Mesenchymal stem cell (in vitro differentiated cells and primary cell): Measurements from ENCODE around the gene ZFYVE26.

Source experiments
- DNase-seq: peaks from one replicate; pipeline ENCODE4 v3.0.0-alpha.2; 2013
- H2AFZ ChIP-seq: one replicate; pipeline ENCODE4 v1.6.1; 2013; ENCODE audit warnings: low read depth, mild to moderate bottlenecking, control low read depth, inconsistent platforms, low read length, moderate library complexity
- H2AK5ac ChIP-seq: 2 replicates; pipeline ENCODE4 v1.6.1; 2013; ENCODE audit warnings: low read length, moderate library complexity, mild to moderate bottlenecking, inconsistent platforms; ENCODE audit not compliant: severe bottlenecking
- H2BK120ac ChIP-seq: one replicate; pipeline ENCODE4 v1.6.1; 2013; ENCODE audit warnings: low read depth, mild to moderate bottlenecking, inconsistent platforms, low read length, moderate library complexity
- H2BK12ac ChIP-seq, 2 experiments: one replicate each; pipeline ENCODE4 v1.6.1; 2013; ENCODE audit warnings: inconsistent platforms in 2 of 2, low read length in 2 of 2, mild to moderate bottlenecking in 2 of 2, moderate library complexity in 2 of 2, control low read depth in 1 of 2
- H2BK15ac ChIP-seq: one replicate; pipeline ENCODE4 v1.6.1; 2013; ENCODE audit warnings: mild to moderate bottlenecking, low read depth, inconsistent platforms; ENCODE audit not compliant: poor library complexity, severe bottlenecking
- H2BK5ac ChIP-seq: 2 replicates; pipeline ENCODE4 v1.6.1; 2013; ENCODE audit warnings: low read depth, mild to moderate bottlenecking, low read length, control low read depth, inconsistent platforms; ENCODE audit not compliant: poor library complexity, severe bottlenecking
- H3K14ac ChIP-seq, 2 experiments: one replicate each; pipeline ENCODE4 v1.6.1; 2013; ENCODE audit warnings: inconsistent platforms in 2 of 2, low read length in 2 of 2, control low read depth in 1 of 2, mild to moderate bottlenecking in 1 of 2, moderate library complexity in 1 of 2
- H3K18ac ChIP-seq, 2 experiments: one replicate each; pipeline ENCODE4 v1.6.1; 2013; ENCODE audit warnings: inconsistent platforms in 2 of 2, low read length in 2 of 2, control low read depth in 1 of 2, low read depth in 1 of 2, mild to moderate bottlenecking in 1 of 2
- H3K23ac ChIP-seq, 2 experiments: one replicate each; pipeline ENCODE4 v1.6.1; 2013; ENCODE audit warnings: inconsistent platforms in 2 of 2, low read length in 2 of 2, mild to moderate bottlenecking in 2 of 2, moderate library complexity in 2 of 2, control low read depth in 1 of 2
- H3K27ac ChIP-seq: 2 replicates; pipeline ENCODE4 v1.5.1; 2013; ENCODE audit warnings: mild to moderate bottlenecking, moderate library complexity, low read length, control low read depth, inconsistent platforms; ENCODE audit not compliant: poor library complexity, severe bottlenecking
- H3K27me3 ChIP-seq, 2 experiments: 2 replicates each; pipeline versions ENCODE4 v1.6.1 to v1.7.0; 2013; ENCODE audit warnings: low read length in 2 of 2, mild to moderate bottlenecking in 2 of 2, moderate library complexity in 2 of 2, control low read depth in 1 of 2, inconsistent platforms in 1 of 2; ENCODE audit not compliant: control insufficient read depth in 1 of 2, insufficient read depth in 1 of 2
- H3K36me3 ChIP-seq, 2 experiments: 2 replicates each; pipeline versions ENCODE4 v1.6.1 to v1.7.0; 2013; ENCODE audit warnings: low read length in 2 of 2, control low read depth in 1 of 2, inconsistent platforms in 1 of 2, low read depth in 1 of 2, mild to moderate bottlenecking in 1 of 2; ENCODE audit not compliant: insufficient read depth in 2 of 2, control insufficient read depth in 1 of 2
- H3K4ac ChIP-seq, 2 experiments: one replicate each; pipeline ENCODE4 v1.6.1; 2013; ENCODE audit warnings: inconsistent platforms in 2 of 2, low read length in 2 of 2, mild to moderate bottlenecking in 2 of 2, moderate library complexity in 2 of 2, control low read depth in 1 of 2, low read depth in 1 of 2
- H3K4me1 ChIP-seq: 2 replicates; pipeline ENCODE4 v1.6.1; 2013; ENCODE audit warnings: low read depth, low read length, control low read depth; ENCODE audit not compliant: control insufficient read depth, insufficient read depth
- H3K4me2 ChIP-seq: 2 replicates; pipeline ENCODE4 v1.6.1; 2013; ENCODE audit warnings: low read length, mild to moderate bottlenecking, inconsistent platforms; ENCODE audit not compliant: poor library complexity, severe bottlenecking
- H3K4me3 ChIP-seq, 2 experiments: 2 replicates each; pipeline versions ENCODE4 v1.5.1 to v1.7.0; 2013; ENCODE audit warnings: low read length in 2 of 2, mild to moderate bottlenecking in 2 of 2, control low read depth in 1 of 2, low read depth in 1 of 2; ENCODE audit not compliant: insufficient read depth in 1 of 2
- H3K79me1 ChIP-seq: replicated peaks from 2 replicates; pipeline ENCODE4 v1.6.1; 2013; ENCODE audit warnings: mild to moderate bottlenecking, control low read depth, low read length, inconsistent platforms; ENCODE audit not compliant: poor library complexity, severe bottlenecking
- H3K9ac ChIP-seq: 2 replicates; pipeline ENCODE4 v1.7.0; 2013; ENCODE audit warnings: mild to moderate bottlenecking, low read length, moderate library complexity
- H3K9me3 ChIP-seq: 2 replicates; pipeline ENCODE4 v1.7.0; 2013; ENCODE audit warnings: mild to moderate bottlenecking, low read length; ENCODE audit not compliant: control insufficient read depth
- H4K8ac ChIP-seq: one replicate; pipeline ENCODE4 v1.6.1; 2013; ENCODE audit warnings: inconsistent platforms, mild to moderate bottlenecking, low read length, moderate library complexity
- H4K91ac ChIP-seq: one replicate; pipeline ENCODE4 v1.6.1; 2013; ENCODE audit warnings: mild to moderate bottlenecking, low read length, inconsistent platforms
- WGBS: methylation state at CpG from one replicate; pipeline ENCODE4 v1.1.7; 2013; ENCODE audit warnings: mixed read lengths; 5-methylcytosine and 5-hydroxymethylcytosine counted together

ZFYVE26 gene

GRCh38 chr14:67762051-67762450 is 54.3 kb downstream of the ZFYVE26 start:
- Histone ChIP-seq H3K4me1 (no peaks in the 10 kb centered on the region), H3K18ac (no peak overlapping the region), H3K14ac (no peak overlapping the region), H3K4me2 (no peak overlapping the region), H3K27me3 (no peaks in the 10 kb centered on the region), H4K91ac (no peak overlapping the region), H2AK5ac (no peak overlapping the region), H3K4ac (no peak overlapping the region), H4K8ac (no peak overlapping the region), H3K36me3 (peaks cover 31 to 86% of the 10 kb centered on the region in 2 experiments), H2AFZ (no peak overlapping the region), H2BK12ac (no peak overlapping the region), H2BK120ac (no peak overlapping the region), H3K79me1 (no peaks in the 10 kb centered on the region), H3K9ac (no peak overlapping the region), H3K4me3 (no peak overlapping the region), H3K9me3 (no peaks in the 10 kb centered on the region), H2BK5ac (no peak overlapping the region), H3K23ac (no peak overlapping the region), H3K27ac (no peak overlapping the region), H2BK15ac (no peak overlapping the region)
- DNase-seq: no peak
- WGBS: 88% methylated on average over 5 of the region's 5 CpGs

DNA sequence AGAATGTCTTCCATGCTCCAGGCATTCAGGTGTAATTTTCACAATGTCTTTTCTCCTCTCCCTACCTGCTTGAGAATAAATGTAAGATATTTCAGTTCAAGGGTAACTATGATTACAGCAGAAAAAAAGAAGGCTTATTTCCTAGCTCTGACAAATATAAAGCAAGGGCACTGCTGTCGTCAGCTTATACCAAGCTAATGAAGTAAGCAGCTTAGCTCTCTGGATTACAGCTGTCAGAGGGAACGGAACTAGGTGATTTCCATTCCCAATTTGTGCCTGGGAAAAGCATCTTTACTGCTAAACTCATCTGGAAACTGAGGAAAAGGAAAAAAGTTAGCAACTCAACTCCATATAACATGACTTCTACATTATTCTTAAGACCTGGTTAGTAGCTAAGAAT is 56.5 kb downstream of the ZFYVE26 start:
- H2BK15ac ChIP-seq: no peak overlapping the region
- no peak overlapping the region for H4K91ac ChIP-seq
- H3K79me1 ChIP-seq: no peaks in the 10 kb centered on the region
- H3K9ac ChIP-seq: no peak overlapping the region
- no peak overlapping the region for H2AK5ac ChIP-seq
- H4K8ac ChIP-seq: no peak overlapping the region
- DNase-seq: no peak
- no peaks in the 10 kb centered on the region for H3K9me3 ChIP-seq
- H2BK120ac ChIP-seq: no peak overlapping the region
- no peak overlapping the region for H2BK5ac ChIP-seq
- H2AFZ ChIP-seq: no peak overlapping the region
- H3K36me3 ChIP-seq: peaks cover 28 to 86% of the 10 kb centered on the region in 2 experiments
- H3K4ac ChIP-seq: no peak overlapping the region
- H3K4me1 ChIP-seq: no peaks in the 10 kb centered on the region
- no peak overlapping the region for H3K18ac ChIP-seq
- no peak overlapping the region for H3K23ac ChIP-seq
- no peak overlapping the region for H3K4me2 ChIP-seq
- H3K27me3 ChIP-seq: no peaks in the 10 kb centered on the region
- WGBS: 100% methylated on average over 2 of the region's 2 CpGs
- H2BK12ac ChIP-seq: no peak overlapping the region
- no peak overlapping the region for H3K4me3 ChIP-seq
- H3K27ac ChIP-seq: no peak overlapping the region
- H3K14ac ChIP-seq: no peak overlapping the region

DNA sequence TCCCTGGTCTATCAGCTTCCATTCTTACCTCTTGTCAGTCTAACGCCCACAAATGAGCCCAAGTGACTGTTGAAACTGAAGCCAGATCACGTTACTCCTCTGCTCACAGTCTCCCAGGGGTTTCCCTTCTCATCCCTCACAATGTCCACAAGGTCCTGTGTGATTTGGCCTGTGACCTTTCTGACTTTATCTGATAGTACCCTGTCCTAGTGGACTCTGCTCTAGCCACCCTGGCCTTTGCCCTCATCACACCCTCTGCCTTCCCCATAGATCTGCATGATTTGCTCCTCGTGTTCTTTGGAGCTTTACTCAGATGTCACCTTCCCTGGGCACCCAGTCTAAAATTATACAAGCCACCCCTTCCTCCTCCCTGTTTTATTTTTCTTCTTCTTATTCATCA is 59.2 kb downstream of the ZFYVE26 start:
- 95% methylated on average over 3 of the region's 3 CpGs for WGBS
- Histone ChIP-seq H2AFZ (no peak overlapping the region), H3K27ac (no peak overlapping the region), H3K4ac (no peak overlapping the region), H3K36me3 (peaks cover 38 to 86% of the 10 kb centered on the region in 2 experiments), H4K8ac (no peak overlapping the region), H3K9ac (no peak overlapping the region), H3K4me3 (no peak overlapping the region), H3K18ac (no peak overlapping the region), H3K4me2 (no peak overlapping the region), H2AK5ac (no peak overlapping the region), H2BK12ac (no peak overlapping the region), H3K27me3 (no peaks in the 10 kb centered on the region), H3K79me1 (no peaks in the 10 kb centered on the region), H2BK15ac (no peak overlapping the region), H3K14ac (peak overlapping the region in 1 of 2 experiments; percentile 11), H4K91ac (no peak overlapping the region), H3K23ac (no peak overlapping the region), H3K4me1 (peaks cover 2% of the 10 kb centered on the region), H2BK5ac (no peak overlapping the region), H2BK120ac (no peak overlapping the region), H3K9me3 (no peaks in the 10 kb centered on the region)
- no peak for DNase-seq

DNA sequence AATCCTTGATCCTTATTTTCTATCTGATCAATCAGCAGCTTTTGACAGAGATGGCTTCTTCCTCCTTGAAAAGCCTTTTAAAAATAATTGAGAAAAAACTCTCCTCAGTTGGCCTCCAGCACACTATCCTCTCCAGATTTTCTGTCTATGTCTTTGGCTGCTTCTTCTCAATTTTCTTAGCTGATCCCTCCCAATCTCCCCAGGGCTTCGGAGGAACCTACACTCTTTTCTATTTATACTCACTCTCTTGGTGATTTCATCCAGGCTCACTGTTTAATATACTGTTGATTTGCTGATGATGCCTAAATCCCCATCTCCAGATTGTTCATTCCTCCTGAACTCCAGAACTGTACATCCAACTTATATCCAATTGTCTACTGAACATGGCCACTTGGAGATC is 59.9 kb downstream of the ZFYVE26 start:
- Histone ChIP-seq H2BK12ac (no peak overlapping the region), H3K4me3 (no peak overlapping the region), H3K4me2 (no peak overlapping the region), H3K23ac (no peak overlapping the region), H2BK5ac (no peak overlapping the region), H3K4ac (no peak overlapping the region), H3K9ac (no peak overlapping the region), H3K27ac (no peak overlapping the region), H2AK5ac (no peak overlapping the region), H3K14ac (no peak overlapping the region), H2BK15ac (no peak overlapping the region), H3K27me3 (no peaks in the 10 kb centered on the region), H3K4me1 (peaks cover 2% of the 10 kb centered on the region), H4K8ac (no peak overlapping the region), H3K79me1 (no peaks in the 10 kb centered on the region), H2BK120ac (no peak overlapping the region), H3K18ac (no peak overlapping the region), H3K36me3 (peaks cover 41 to 85% of the 10 kb centered on the region in 2 experiments), H3K9me3 (no peaks in the 10 kb centered on the region), H4K91ac (no peak overlapping the region), H2AFZ (no peak overlapping the region)
- DNase-seq: no peak
- 94% methylated on average over 1 of the region's 1 CpG for WGBS
